HK-2 (cell line): ENCODE results near the gene LRCH2.
"Not testable (repeated sequence)": the region's sequence is repeated elsewhere in the genome, so short reads cannot be mapped to it uniquely, and the experiment has no call there.

Experiments used
- DNase-seq: peaks from one replicate; pipeline ENCODE4 v3.0.0-alpha.2; 2018; ENCODE audit not compliant: unreplicated experiment

LRCH2 gene

DNA sequence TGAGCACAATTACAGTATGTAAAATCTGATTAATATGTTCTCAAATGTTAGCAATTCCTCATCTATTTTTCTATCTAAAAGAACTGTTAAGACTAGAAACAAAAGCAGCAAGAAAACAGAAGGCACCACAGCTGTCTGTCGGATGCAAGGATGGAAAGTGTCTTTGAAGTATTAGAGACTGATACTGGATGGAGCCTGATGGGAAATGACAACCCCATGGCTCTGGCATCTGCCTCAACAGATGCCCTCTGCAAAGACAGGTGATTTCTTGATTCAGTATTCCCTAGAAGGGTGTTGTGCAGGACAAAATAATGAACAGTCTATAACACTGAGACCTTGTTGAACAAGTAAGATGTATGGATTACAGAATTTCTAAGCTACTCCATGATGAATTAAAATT lies 19.7 kb downstream of the LRCH2 start:
- DNase-seq, result no peak

DNA sequence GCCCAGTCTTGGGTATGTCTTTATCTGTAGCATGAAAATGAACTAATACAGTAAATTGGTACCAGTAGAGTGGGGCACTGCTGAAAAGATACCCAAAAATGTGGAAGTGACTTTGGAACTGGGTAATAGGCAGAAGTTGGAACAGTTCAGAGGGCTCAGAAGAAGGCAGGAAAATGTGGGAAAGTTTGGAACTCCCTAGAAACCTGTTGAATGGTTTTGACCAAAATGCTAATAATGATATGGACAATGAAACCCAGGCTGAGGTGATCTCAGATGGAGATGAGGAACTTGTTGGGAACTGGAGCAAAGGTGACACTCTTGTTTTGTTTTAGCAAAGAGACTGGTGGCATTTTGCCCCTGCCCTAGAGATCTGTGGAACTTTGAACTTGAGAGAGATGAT lies 24.3 kb downstream of the LRCH2 start:
- not testable (repeated sequence) for DNase-seq

GRCh38 chrX:115204040-115204439 lies 29.9 kb downstream of the LRCH2 start:
- no peak for DNase-seq

- no peak for DNase-seq
Observed at GRCh38 chrX:115192244-115192700, 41.6 kb downstream of the LRCH2 start.

- DNase-seq, result no peak
Observed at GRCh38 chrX:115191490-115192243, 42.2 kb downstream of the LRCH2 start.

GRCh38 chrX:115190636-115191489 lies 43.0 kb downstream of the LRCH2 start:
- DNase-seq, result no peak

DNA sequence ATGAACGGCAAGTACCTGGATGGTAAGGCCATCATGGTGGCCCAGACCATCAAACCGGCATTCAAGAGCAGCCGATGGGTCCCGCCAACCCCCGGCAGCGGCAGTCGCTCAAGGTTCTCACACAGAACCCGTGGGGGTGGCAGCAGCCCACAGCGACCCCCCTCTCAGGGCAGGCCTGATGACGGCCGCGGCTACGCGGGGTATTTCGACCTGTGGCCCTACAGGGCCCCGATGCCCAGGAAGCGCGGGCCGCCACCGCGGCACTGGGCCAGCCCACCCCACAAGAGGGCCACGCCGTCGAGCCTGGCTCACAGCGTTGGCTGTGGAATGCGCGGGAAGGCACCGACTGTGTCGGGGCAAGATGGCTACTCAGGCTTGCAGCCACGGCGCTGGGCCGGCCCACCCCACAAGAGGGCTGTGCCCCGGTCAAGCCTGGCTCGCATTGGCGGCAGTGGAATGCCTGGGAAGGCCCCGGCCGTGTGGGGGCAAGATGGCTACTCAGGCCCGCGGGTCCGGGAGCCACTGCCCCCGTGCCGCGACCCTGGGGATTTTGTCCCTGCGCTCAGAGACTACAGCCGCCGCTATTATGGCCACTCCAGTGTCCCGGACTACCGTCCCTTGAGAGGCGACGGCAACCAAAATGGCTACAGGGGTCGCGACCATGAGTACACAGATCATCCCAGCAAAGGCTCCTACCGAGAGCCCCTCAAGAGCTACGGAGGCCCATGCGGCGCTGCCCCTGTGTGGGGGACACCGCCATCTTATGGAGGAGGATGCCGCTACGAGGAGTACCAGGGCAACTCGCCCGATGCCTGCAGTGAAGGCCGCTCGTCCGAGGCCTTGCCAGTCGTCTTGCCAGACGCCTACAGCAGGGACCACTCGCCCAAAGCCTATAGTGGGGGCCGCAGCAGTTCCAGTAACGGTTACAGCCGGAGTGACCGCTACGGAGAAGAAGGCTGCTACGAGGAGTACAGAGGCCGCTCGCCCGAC lies 44.0 kb downstream of the LRCH2 start:
- DNase-seq, result no peak

- DNase-seq, result no peak
Observed at GRCh38 chrX:115189110-115189509, 44.8 kb downstream of the LRCH2 start, which contains the start of gene RBMXL3. RBMXL3 (plus strand) TSS chrX:115189410; CDS start chrX:115189442, 32 bp downstream.

GRCh38 chrX:115183980-115184379 lies 49.9 kb downstream of the LRCH2 start:
- DNase-seq, result no peak

DNA sequence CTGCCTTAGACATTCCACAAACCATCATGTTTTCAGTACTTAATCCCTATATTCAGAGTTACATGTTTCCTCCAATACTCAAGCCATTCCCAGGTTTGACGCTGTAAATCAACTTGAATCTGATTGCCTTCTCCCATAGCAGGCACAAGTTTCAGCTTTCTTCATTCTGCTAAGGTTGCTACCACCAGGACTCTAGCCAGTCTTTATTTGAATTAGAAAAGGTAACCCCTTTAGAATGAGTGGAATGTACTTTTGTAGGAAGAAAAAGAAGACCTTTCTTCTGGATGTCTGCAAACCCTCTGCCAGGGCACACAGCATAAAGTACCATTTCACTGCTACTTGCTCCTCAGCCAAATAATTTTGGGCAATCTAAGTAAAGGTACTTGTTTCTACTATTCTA lies 55.4 kb downstream of the LRCH2 start:
- no peak for DNase-seq

- no peak for DNase-seq
Observed at GRCh38 chrX:115177932-115178331, 56.0 kb downstream of the LRCH2 start.

GRCh38 chrX:115174548-115174947 lies 59.3 kb downstream of the LRCH2 start:
- no peak for DNase-seq

- DNase-seq, result no peak
Observed at GRCh38 chrX:115173181-115173580, 60.7 kb downstream of the LRCH2 start.

DNA sequence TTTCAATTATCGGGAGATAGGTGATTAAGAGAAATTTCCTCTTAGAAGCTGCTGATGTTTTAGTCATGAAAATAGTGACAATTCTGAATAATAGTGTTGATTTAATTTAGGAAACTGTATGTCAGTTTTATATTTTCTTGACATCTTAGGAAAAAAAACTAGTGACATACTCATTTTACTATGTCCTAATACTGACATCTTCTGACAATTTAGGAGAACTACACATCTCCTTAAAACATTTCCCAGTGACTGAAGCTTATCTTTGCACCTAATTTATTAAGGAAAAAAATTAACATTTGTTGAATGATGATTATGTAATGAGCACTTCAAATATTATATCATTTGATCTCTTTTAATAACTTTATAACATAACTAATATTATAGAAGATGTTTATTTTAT lies 86.7 kb downstream of the LRCH2 start:
- DNase-seq, result no peak

- no peak for DNase-seq
Observed at GRCh38 chrX:115142057-115142456, 91.8 kb downstream of the LRCH2 start.

- no peak for DNase-seq
Observed at GRCh38 chrX:115138040-115138439, 95.9 kb downstream of the LRCH2 start.

GRCh38 chrX:115134382-115134781 lies 99.5 kb downstream of the LRCH2 start:
- no peak for DNase-seq

DNA sequence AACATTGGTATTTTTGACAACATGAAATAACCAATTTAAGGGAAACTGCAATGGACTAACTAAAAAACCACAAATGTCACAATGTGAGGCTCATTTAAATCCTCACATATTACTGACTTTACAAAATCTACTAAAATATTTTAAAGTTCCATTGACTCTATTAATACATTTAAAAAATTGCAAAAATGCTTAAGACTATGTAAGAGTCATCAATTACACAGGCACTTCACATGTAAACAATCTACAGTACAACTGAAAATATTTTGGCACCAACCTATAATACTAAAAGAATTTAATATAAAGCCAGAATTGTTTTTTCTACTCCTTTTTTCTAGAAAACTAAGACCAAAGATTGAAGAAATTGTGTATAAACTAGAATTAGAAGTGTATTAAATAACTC lies 121.5 kb downstream of the LRCH2 start:
- DNase-seq, result no peak

- DNase-seq, result no peak
Observed at GRCh38 chrX:115098897-115099296, 135.0 kb downstream of the LRCH2 start.

DNA sequence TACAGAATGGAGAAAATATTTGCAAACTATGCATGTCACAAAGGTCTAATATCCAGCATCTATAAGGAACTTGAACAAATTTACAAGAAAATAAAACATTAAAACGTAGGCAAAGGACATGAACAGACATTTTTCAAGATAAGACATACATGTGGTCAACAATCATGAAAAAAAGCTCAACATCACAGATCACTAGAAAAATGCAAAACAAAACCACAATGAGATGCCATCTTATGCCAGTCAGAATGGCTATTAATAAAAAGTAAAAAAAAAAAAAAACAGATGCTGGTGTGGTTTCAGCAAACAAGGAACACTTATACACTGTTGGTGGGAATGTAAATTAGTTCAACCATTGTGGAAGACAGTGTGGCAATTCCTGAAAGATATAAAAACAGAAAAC lies 140.7 kb downstream of the LRCH2 start:
- no peak for DNase-seq

- DNase-seq, result no peak
Observed at GRCh38 chrX:115089419-115089818, 144.5 kb downstream of the LRCH2 start.

- DNase-seq, result no peak
Observed at GRCh38 chrX:115068896-115069295, 165.0 kb downstream of the LRCH2 start.
